H1 (cell line): Measurements from ENCODE around the gene CAMSAP1. TPM values are rescaled to one million over a fixed set of nuclear protein-coding genes. Genes with fewer than 3 reads are reported as not detected.

Source experiments
- CTCF ChIA-PET: fragments of 300-600 bp; sonication (Branson Sonifier 250); formaldehyde crosslinking; loops from one replicate; lab custom pipeline; 2021; ENCODE audit not compliant: partially characterized antibody; lab: Charles Lee
- POLR2A ChIA-PET: fragments of 300-600 bp; sonication (Branson Sonifier 250); formaldehyde crosslinking; loops from one replicate; lab custom pipeline; 2021; ENCODE audit warnings: inconsistent platforms; ENCODE audit not compliant: partially characterized antibody; lab: Charles Lee
- DNase-seq, 2 experiments: peaks; one replicate each; pipeline versions ENCODE4 v3.0.0 to v3.0.0-alpha.2; 2010 to 2022; ENCODE audit warnings: low spot score in 2 of 2, low read depth in 1 of 2, mixed read lengths in 1 of 2
- FAIRE-seq: peaks from 2 replicates; lab custom pipeline; 2011; peaks lifted over from hg19 to GRCh38; lab: Jason Lieb, UNC
- H2AFZ ChIP-seq: 2 replicates; pipeline ENCODE4 v1.8.1; 2012; ENCODE audit warnings: low read length, inconsistent platforms
- H2AK5ac ChIP-seq: 2 replicates; pipeline ENCODE4 v1.6.1; 2013; ENCODE audit warnings: low read depth, low read length
- H2BK120ac ChIP-seq: replicated peaks from 2 replicates; pipeline ENCODE3; 2013; ENCODE audit warnings: low read depth, low read length, inconsistent platforms
- H2BK12ac ChIP-seq: 2 replicates; pipeline ENCODE4 v1.6.1; 2013; ENCODE audit warnings: low read depth, low read length
- H2BK15ac ChIP-seq: 2 replicates; pipeline ENCODE4 v1.6.1; 2013; ENCODE audit warnings: low read length
- H2BK20ac ChIP-seq: 2 replicates; pipeline ENCODE4 v1.6.1; 2013; ENCODE audit warnings: low read length
- H2BK5ac ChIP-seq: 2 replicates; pipeline ENCODE4 v1.6.1; 2013; ENCODE audit warnings: low read depth, low read length
- H3K14ac ChIP-seq: 2 replicates; pipeline ENCODE4 v1.6.1; 2013; ENCODE audit warnings: inconsistent platforms; ENCODE audit not compliant: insufficient read length
- H3K18ac ChIP-seq: 2 replicates; pipeline ENCODE4 v1.6.1; 2013; ENCODE audit warnings: low read length; ENCODE audit errors: extremely low read depth
- H3K23ac ChIP-seq: 2 replicates; pipeline ENCODE4 v1.6.1; 2013; ENCODE audit warnings: inconsistent platforms; ENCODE audit not compliant: insufficient read length
- H3K23me2 ChIP-seq: 2 replicates; pipeline ENCODE4 v1.6.1; 2013; ENCODE audit warnings: low read depth, low read length
- H3K27ac ChIP-seq: 2 replicates; pipeline ENCODE4 v1.6.1; 2011; ENCODE audit warnings: low read depth, low read length, inconsistent platforms
- H3K27me3 ChIP-seq, 4 experiments: replicated peaks in 1 of 4; 1 replicate in 1 of 4; 2 replicates in 3 of 4; pipeline versions ENCODE4 v1.6.1 to v1.8.1; 2011 to 2013; ENCODE audit warnings: low read length in 3 of 4, mild to moderate bottlenecking in 3 of 4, inconsistent platforms in 2 of 4, mixed read lengths in 2 of 4, moderate library complexity in 1 of 4; ENCODE audit not compliant: control insufficient read depth in 3 of 4, insufficient read depth in 3 of 4; ENCODE audit errors: extremely low read depth in 1 of 4
- H3K36me3 ChIP-seq, 4 experiments: 2 replicates each; pipeline versions ENCODE4 v1.6.1 to v1.8.1; 2011 to 2013; ENCODE audit warnings: mild to moderate bottlenecking in 4 of 4, low read length in 3 of 4, moderate library complexity in 2 of 4, control low read depth in 1 of 4, inconsistent platforms in 1 of 4; ENCODE audit not compliant: insufficient read depth in 4 of 4, control insufficient read depth in 2 of 4
- H3K4ac ChIP-seq: replicated peaks from 2 replicates; pipeline ENCODE3; 2013; ENCODE audit warnings: low read length, low read depth, mixed read lengths, inconsistent platforms; ENCODE audit not compliant: insufficient read length
- H3K4me1 ChIP-seq, 4 experiments: replicated peaks in 1 of 4; 1 replicate in 1 of 4; 2 replicates in 3 of 4; pipeline versions ENCODE4 v1.6.1 to v1.8.1; 2011 to 2013; ENCODE audit warnings: low read length in 3 of 4, inconsistent platforms in 2 of 4, mixed read lengths in 1 of 4; ENCODE audit not compliant: insufficient read depth in 4 of 4, control insufficient read depth in 3 of 4
- H3K4me2 ChIP-seq, 2 experiments: 2 replicates each; pipeline versions ENCODE4 v1.6.1 to v1.8.1; 2011 to 2013; ENCODE audit warnings: low read depth in 2 of 2, low read length in 2 of 2, control low read depth in 1 of 2, inconsistent platforms in 1 of 2, mild to moderate bottlenecking in 1 of 2; ENCODE audit not compliant: insufficient read depth in 1 of 2
- H3K4me3 ChIP-seq, 4 experiments: fragments of 200-600, 300-600 bp in 1 of 4; sonication (generic), shearing (Covaris generic), sonication (Bioruptor Twin) in 1 of 4; 2 replicates each; pipeline versions ENCODE4 v1.5.1 to v1.8.1; 2011 to 2016; ENCODE audit warnings: low read length in 4 of 4, low read depth in 3 of 4, control low read depth in 2 of 4, inconsistent platforms in 2 of 4, mild to moderate bottlenecking in 2 of 4, mixed read lengths in 1 of 4, moderate library complexity in 1 of 4; ENCODE audit not compliant: insufficient read depth in 2 of 4; ENCODE audit errors: extremely low read depth in 1 of 4
- H3K56ac ChIP-seq: replicated peaks from 2 replicates; pipeline ENCODE3; 2013; ENCODE audit warnings: low read depth, mild to moderate bottlenecking, mixed read lengths, low read length, inconsistent platforms; ENCODE audit not compliant: insufficient read length
- H3K79me1 ChIP-seq: 2 replicates; pipeline ENCODE4 v1.6.1; 2013; ENCODE audit warnings: low read depth, low read length, control low read depth
- H3K79me2 ChIP-seq, 2 experiments: 2 replicates each; pipeline versions ENCODE4 v1.6.1 to v1.8.1; 2012 to 2013; ENCODE audit warnings: low read length in 2 of 2, mild to moderate bottlenecking in 2 of 2, inconsistent platforms in 1 of 2; ENCODE audit not compliant: insufficient read depth in 2 of 2, control insufficient read depth in 1 of 2
- H3K9ac ChIP-seq, 4 experiments: replicated peaks in 1 of 4; 1 replicate in 1 of 4; 2 replicates in 3 of 4; pipeline versions ENCODE4 v1.6.1 to v1.8.1; 2011 to 2013; ENCODE audit warnings: low read depth in 3 of 4, low read length in 3 of 4, control low read depth in 2 of 4, mild to moderate bottlenecking in 2 of 4, moderate library complexity in 2 of 4, inconsistent platforms in 1 of 4; ENCODE audit errors: extremely low read depth in 1 of 4
- H3K9me3 ChIP-seq, 2 experiments: 2 replicates each; pipeline versions ENCODE4 v1.6.1 to v1.8.1; 2012 to 2013; ENCODE audit warnings: mild to moderate bottlenecking in 2 of 2, moderate library complexity in 2 of 2, control low read depth in 1 of 2, inconsistent platforms in 1 of 2, low read depth in 1 of 2, low read length in 1 of 2, mixed read lengths in 1 of 2; ENCODE audit not compliant: insufficient read depth in 2 of 2
- H4K20me1 ChIP-seq, 2 experiments: replicated peaks in 1 of 2; 2 replicates each; pipeline versions ENCODE3 to v1.8.1; 2011 to 2013; ENCODE audit warnings: inconsistent platforms in 2 of 2, low read length in 2 of 2, mild to moderate bottlenecking in 1 of 2; ENCODE audit not compliant: insufficient read depth in 2 of 2, control insufficient read depth in 1 of 2
- H4K5ac ChIP-seq: 2 replicates; pipeline ENCODE4 v1.6.1; 2013; ENCODE audit warnings: low read length, low read depth, mixed read lengths, inconsistent platforms; ENCODE audit not compliant: insufficient read length
- H4K8ac ChIP-seq: 2 replicates; pipeline ENCODE4 v1.8.0; 2013; ENCODE audit warnings: mild to moderate bottlenecking, moderate library complexity, low read length, inconsistent platforms; ENCODE audit not compliant: insufficient read depth; ENCODE audit errors: extremely low read depth
- H4K91ac ChIP-seq: replicated peaks from 2 replicates; pipeline ENCODE3; 2013; ENCODE audit warnings: low read length, mixed read lengths, inconsistent platforms; ENCODE audit not compliant: insufficient read length
- ATF2 ChIP-seq: IDR thresholded peaks from 2 replicates; pipeline ENCODE4 v1.6.1; 2012; ENCODE audit warnings: low read length, inconsistent platforms
- CHD1 ChIP-seq: IDR thresholded peaks from 2 replicates; pipeline ENCODE4 v1.6.1; 2012; ENCODE audit warnings: low read depth, low read length, improper control_type of control experiment
- CHD2 ChIP-seq: IDR thresholded peaks from 2 replicates; pipeline ENCODE4 v1.6.1; 2012; ENCODE audit warnings: low read length, improper control_type of control experiment
- CTBP2 ChIP-seq: IDR thresholded peaks from 2 replicates; pipeline ENCODE4 v1.7.0; 2011; ENCODE audit warnings: borderline replicate concordance, mild to moderate bottlenecking, moderate library complexity, mixed read lengths, low read length; ENCODE audit not compliant: insufficient read depth, insufficient read length
- GABPA ChIP-seq: IDR thresholded peaks from 2 replicates; pipeline ENCODE4 v1.6.1; 2011; ENCODE audit warnings: mild to moderate bottlenecking, low read length, moderate library complexity, borderline replicate concordance; ENCODE audit not compliant: insufficient read depth
- GTF2F1 ChIP-seq: IDR thresholded peaks from 2 replicates; pipeline ENCODE4 v1.6.1; 2012; ENCODE audit warnings: low read depth, low read length, improper control_type of control experiment, borderline replicate concordance
- MAFK ChIP-seq: IDR thresholded peaks from 2 replicates; pipeline ENCODE4 v1.6.1; 2012; ENCODE audit warnings: low read depth, mild to moderate bottlenecking, improper control_type of control experiment, low read length
- PHF8 ChIP-seq: fragments of 200-600 bp; sonication (generic); conservative IDR thresholded peaks from 2 replicates; pipeline ENCODE4 v1.7.1; 2012; ENCODE audit warnings: low read depth, mild to moderate bottlenecking, inconsistent platforms, low read length, moderate library complexity
- POLR2AphosphoS5 ChIP-seq: IDR thresholded peaks from 2 replicates; pipeline ENCODE4 v1.6.1; 2011; ENCODE audit warnings: low read depth, low read length
- RFX5 ChIP-seq: IDR thresholded peaks from 2 replicates; pipeline ENCODE4 v1.6.1; 2011; ENCODE audit warnings: low read depth, low read length, improper control_type of control experiment, borderline replicate concordance
- SUZ12 ChIP-seq: fragments of 200-600 bp; sonication (generic); IDR thresholded peaks from 2 replicates; pipeline ENCODE4 v1.6.1; 2012; ENCODE audit warnings: mild to moderate bottlenecking, inconsistent platforms, low read length, moderate library complexity, mixed read lengths
- TAF7 ChIP-seq: optimal IDR thresholded peaks from 2 replicates; pipeline ENCODE3; 2011; ENCODE audit warnings: low read depth, mild to moderate bottlenecking, inconsistent platforms, low read length, moderate library complexity, borderline replicate concordance
- WGBS, 2 experiments: shearing (Covaris generic) in 1 of 2; methylation state at CpG; one replicate each; pipeline versions ENCODE4 v1.1.6 to v1.1.7; 2013 to 2015; ENCODE audit warnings: low lambda C conversion rate in 2 of 2, mixed read lengths in 2 of 2, inconsistent platforms in 1 of 2, low coverage in 1 of 2, missing lambda C conversion rate in 1 of 2; ENCODE audit not compliant: insufficient replicate concordance in 2 of 2, insufficient coverage in 1 of 2, insufficient read length in 1 of 2; ENCODE audit errors: extremely low coverage in 1 of 2, missing lambda C conversion rate in 1 of 2; 5-methylcytosine and 5-hydroxymethylcytosine counted together
- polyA plus RNA-seq, 7 experiments: library from polyadenylated mRNA; depleted of rRNA in 3 of 7; stranded (reverse) in 5 of 7; unstranded in 2 of 7; fragments of >200 nt in 5 of 7; fragments of 200-250 nt in 2 of 7; gene quantifications; 1 replicate in 5 of 7; 2 replicates in 1 of 7; 4 replicates in 1 of 7; pipeline versions ENCODE4 v1.2.1 to v1.2.3, GENCODE V29; 2011 to 2013; ENCODE audit warnings: missing spikeins in 2 of 7, mixed read lengths in 2 of 7
- total RNA-seq: library from RNA; stranded (reverse); fragmentation: NEBNext Ultra II Directional; extraction: Animal tissue kit (Norgen Biotek cat#: 25700); gene quantifications from 2 replicates; pipeline ENCODE4 v1.2.1, GENCODE V29; 2021

CAMSAP1 gene
- total and polyA plus RNA-seq, 2 of the 8 experiments (the other 6 are each of a cell fraction or from before 2014, with no cell fraction given): 13.4 to 44.0 TPM

DNA sequence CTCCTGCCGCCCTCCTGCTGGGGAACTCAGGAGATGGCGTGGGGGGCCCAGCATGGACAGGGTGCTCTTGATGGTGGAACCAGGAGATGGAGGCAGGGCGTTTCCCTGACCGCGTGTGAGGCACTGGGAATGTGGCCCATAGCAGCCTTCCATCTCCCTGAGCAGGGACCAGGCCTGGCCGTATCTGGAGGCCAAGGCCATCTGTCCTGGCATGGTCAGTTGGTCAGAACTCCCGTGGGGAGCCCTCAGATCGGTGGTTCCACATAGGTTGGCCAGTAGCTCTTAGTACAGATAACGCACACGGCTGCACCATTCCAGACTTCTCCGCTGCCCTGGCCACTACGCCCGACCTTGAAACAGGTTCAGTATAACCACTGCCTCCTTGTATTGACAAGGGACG, 127.8 kb downstream of the CAMSAP1 start:
- Histone ChIP-seq H3K23ac (no peak overlapping the region), H2BK5ac (no peak overlapping the region), H3K4me2 (no peak overlapping the region), H3K23me2 (no peaks in the 10 kb centered on the region), H3K4ac (no peak overlapping the region), H3K27me3 (no peaks in the 10 kb centered on the region), H3K79me2 (no peaks in the 10 kb centered on the region), H3K27ac (no peak overlapping the region), H4K20me1 (no peaks in the 10 kb centered on the region), H4K8ac (no peak overlapping the region), H3K4me1 (no peaks in the 10 kb centered on the region; a peak in 1 of 7 replicates), H2BK20ac (no peak overlapping the region), H2AK5ac (no peak overlapping the region), H3K36me3 (no peaks in the 10 kb centered on the region), H4K5ac (no peak overlapping the region), H2BK15ac (no peak overlapping the region), H4K91ac (no peak overlapping the region), H3K9me3 (no peaks in the 10 kb centered on the region), H3K56ac (no peak overlapping the region), H3K79me1 (no peaks in the 10 kb centered on the region), H3K14ac (no peak overlapping the region), H3K18ac (no peak overlapping the region), H2BK120ac (no peak overlapping the region), H3K4me3 (no peak overlapping the region), H2AFZ (no peak overlapping the region), H2BK12ac (no peak overlapping the region), H3K9ac (no peak overlapping the region)
- DNase-seq (no peak), FAIRE-seq (no peak)
- ChIA-PET POLR2A (no interaction called here), CTCF (interaction anchor here (0.6 to 2.8 kb wide), 4 partner anchors 17 to 1018 kb away, joined by 3 to 16 read pairs (median 3); no protein-coding TSS in a partner anchor)
- 93% methylated on average over 14 of the region's 14 CpGs; no CpG with 5 or more reads in 1 of the 2 experiments for WGBS, 2 experiments
- TF ChIP-seq CTBP2 (no peak), CHD1 (no peak), POLR2AphosphoS5 (no peak), PHF8 (no peak), GTF2F1 (no peak), ATF2 (no peak), MAFK (no peak), SUZ12 (no peak), RFX5 (no peak), TAF7 (no peak), GABPA (no peak), CHD2 (no peak)
